Naive thymus-derived CD4-positive, alpha-beta T cell (primary cell): Measurements from ENCODE around the gene MOB1A. TPM values are rescaled to one million over a fixed set of nuclear protein-coding genes. Genes with fewer than 3 reads are reported as not detected.
A peak's percentile ranks its signal among the peaks of the same experiment; 100 is the strongest.

Experiments used
- ATAC-seq: fragments of 150-1000 bp; cut with Tn5 transposase; 2 replicates; pipeline ENCODE4 v1.10.0; 2021; ENCODE audit warnings: mild to moderate bottlenecking, moderate library complexity
- CTCF ChIA-PET: fragments of 350-600 bp; sonication (Branson Sonifier 250); formaldehyde crosslinking; loops from one replicate; lab custom pipeline; 2021; ENCODE audit warnings: antibody characterized with exemption; lab: Charles Lee
- POLR2A ChIA-PET: fragments of 350-600 bp; sonication (Branson Sonifier 250); formaldehyde crosslinking; loops from one replicate; lab custom pipeline; 2021; ENCODE audit warnings: antibody characterized with exemption, inconsistent platforms; lab: Charles Lee
- DNase-seq, 9 donors: peaks; one replicate each; pipeline versions ENCODE4 v3.0.0 to v3.0.0-alpha.2; 2020 to 2022; ENCODE audit warnings: mixed read lengths in 1 of 9
- H3K27ac ChIP-seq: one replicate; pipeline ENCODE4 v1.7.0; 2013; ENCODE audit warnings: mild to moderate bottlenecking, low read depth, low read length, moderate library complexity
- H3K27me3 ChIP-seq, 2 donors: one replicate each; pipeline ENCODE4 v1.7.0; 2013; ENCODE audit warnings: low read length in 2 of 2, mild to moderate bottlenecking in 2 of 2, moderate library complexity in 2 of 2; ENCODE audit not compliant: control insufficient read depth in 2 of 2, insufficient read depth in 2 of 2
- H3K36me3 ChIP-seq, 3 experiments: 1 replicate in 2 of 3; 2 replicates in 1 of 3; pipeline ENCODE4 v1.7.0; 2013; ENCODE audit warnings: low read length in 3 of 3, mild to moderate bottlenecking in 3 of 3, moderate library complexity in 1 of 3; ENCODE audit not compliant: insufficient read depth in 3 of 3, control insufficient read depth in 2 of 3
- H3K4me1 ChIP-seq, 2 donors: one replicate each; pipeline ENCODE4 v1.7.0; 2013; ENCODE audit warnings: low read length in 2 of 2, mild to moderate bottlenecking in 2 of 2, moderate library complexity in 1 of 2; ENCODE audit not compliant: control insufficient read depth in 2 of 2, insufficient read depth in 2 of 2
- H3K4me3 ChIP-seq: 2 replicates; pipeline ENCODE4 v1.7.0; 2013; ENCODE audit warnings: mild to moderate bottlenecking, low read length
- H3K9me3 ChIP-seq, 3 experiments: 1 replicate in 2 of 3; 2 replicates in 1 of 3; pipeline ENCODE4 v1.7.0; 2013; ENCODE audit warnings: low read length in 3 of 3; ENCODE audit not compliant: control insufficient read depth in 2 of 3
- H3K27ac Mint-ChIP-seq, 9 donors: one replicate each; pipeline ENCODE4 v1.8.0; 2020 to 2022; ENCODE audit warnings: mixed read lengths in 9 of 9, mild to moderate bottlenecking in 8 of 9, moderate library complexity in 5 of 9, inconsistent platforms in 2 of 9
- H3K27me3 Mint-ChIP-seq, 5 donors: one replicate each; pipeline ENCODE4 v1.8.0; 2021 to 2022; ENCODE audit warnings: mixed read lengths in 5 of 5, mild to moderate bottlenecking in 1 of 5
- H3K36me3 Mint-ChIP-seq, 5 donors: one replicate each; pipeline ENCODE4 v1.8.0; 2020 to 2022; ENCODE audit warnings: mixed read lengths in 5 of 5, mild to moderate bottlenecking in 3 of 5, inconsistent platforms in 1 of 5
- H3K4me1 Mint-ChIP-seq, 7 donors: one replicate each; pipeline ENCODE4 v1.8.0; 2020 to 2022; ENCODE audit warnings: mixed read lengths in 7 of 7, mild to moderate bottlenecking in 3 of 7, inconsistent platforms in 1 of 7
- H3K4me3 Mint-ChIP-seq, 10 donors: one replicate each; pipeline ENCODE4 v1.8.0; 2020 to 2022; ENCODE audit warnings: mild to moderate bottlenecking in 10 of 10, mixed read lengths in 10 of 10, moderate library complexity in 6 of 10, inconsistent platforms in 2 of 10
- H3K9me3 Mint-ChIP-seq, 11 donors: one replicate each; pipeline ENCODE4 v1.8.0; 2020 to 2022; ENCODE audit warnings: mixed read lengths in 11 of 11, mild to moderate bottlenecking in 4 of 11, inconsistent platforms in 1 of 11, moderate library complexity in 1 of 11
- intact Hi-C, 2 donors: fragments of 100-400 bp; cut with micrococcal nuclease; formaldehyde crosslinking; loops; one replicate each; pipeline ENCODE4 v1.15.1; 2023
- polyA plus RNA-seq, 2 donors: library from polyadenylated mRNA; unstranded; fragments of 300-500 nt; fragmentation: Illumina TruSeq; gene quantifications; one replicate each; pipeline ENCODE4 v1.2.3, GENCODE V29; 2021
- total RNA-seq, 6 experiments: library from RNA in 5 of 6; stranded (reverse) in 5 of 6; gene quantifications; 1 replicate in 5 of 6; 2 replicates in 1 of 6; pipeline ENCODE4 v1.2.3 and lab custom pipeline; 2021 to 2026

Gene MOB1A
- total and polyA plus RNA-seq, 7 experiments from 2014 or later, result 106 to 185 (median 120) TPM

- Histone ChIP-seq H3K27me3 (no peaks in the 10 kb centered on the region), H3K27ac (peak overlapping the region; percentile 3), H3K4me3 (no peak overlapping the region), H3K4me1 (peaks cover 14 to 15% of the 10 kb centered on the region in 2 donors), H3K36me3 (peaks cover 4 to 20% (median 4%) of the 10 kb centered on the region in 3 experiments), H3K9me3 (no peaks in the 10 kb centered on the region)
- Mint-ChIP-seq H3K27ac (peak overlapping the region in 8 of 9 donors; percentile 7 to 78 (median 62)), H3K27me3 (no peaks in the 10 kb centered on the region), H3K36me3 (peaks cover 0 to 8% (median 0%) of the 10 kb centered on the region in 5 donors), H3K9me3 (no peaks in the 10 kb centered on the region), H3K4me1 (peaks cover 0 to 24% (median 0%) of the 10 kb centered on the region in 7 donors), H3K4me3 (peak overlapping the region in 5 of 10 donors; percentile 10 to 26 (median 13))
- no peak for ATAC-seq
- ChIA-PET CTCF (interaction anchor here (0.6 to 1.7 kb wide), 4 partner anchors 241 to 460 kb away, joined by 3 to 7 read pairs (median 5); no protein-coding TSS in a partner anchor), POLR2A (interaction anchor here (1.0 to 5.9 kb wide), 2 partner anchors 29 kb away, joined by 4 to 24 read pairs; partner anchors contain the start of gene MOB1A)
- intact Hi-C loops, result loop anchor here in 1 of 2 donors (2.0 to 10.0 kb wide), 4 partner anchors 29 to 325 kb away; partner anchors contain the start of genes MOB1A, MTHFD2, STAMBP and TET3
- no peak for DNase-seq
Observed at GRCh38 chr2:74149570-74150319, 28.9 kb downstream of the MOB1A start.

- Histone ChIP-seq H3K36me3 (peaks cover 4 to 21% (median 4%) of the 10 kb centered on the region in 3 experiments), H3K4me3 (no peak overlapping the region), H3K27ac (peak overlapping the region; percentile 3), H3K27me3 (no peaks in the 10 kb centered on the region), H3K4me1 (peaks cover 14 to 15% of the 10 kb centered on the region in 2 donors), H3K9me3 (no peaks in the 10 kb centered on the region)
- ATAC-seq, result no peak
- Mint-ChIP-seq H3K36me3 (peaks cover 0 to 6% (median 0%) of the 10 kb centered on the region in 5 donors), H3K9me3 (no peaks in the 10 kb centered on the region), H3K4me3 (peak overlapping the region in 1 of 10 donors; percentile 13), H3K27me3 (no peaks in the 10 kb centered on the region), H3K27ac (peak overlapping the region in 5 of 9 donors; percentile 7 to 67 (median 47)), H3K4me1 (peaks cover 0 to 24% (median 0%) of the 10 kb centered on the region in 7 donors)
- POLR2A ChIA-PET, result interaction anchor here (0.6 to 5.9 kb wide), 2 partner anchors 29 to 411 kb away, joined by 3 to 24 read pairs; partner anchors contain the start of gene MOB1A
- intact Hi-C loops, result loop anchor here in 1 of 2 donors (2.0 to 10.0 kb wide), 4 partner anchors 30 to 324 kb away; partner anchors contain the start of genes MOB1A, MTHFD2, STAMBP and TET3
- CTCF ChIA-PET, result interaction anchor here (0.7 to 2.3 kb wide), 3 partner anchors 7 to 321 kb away, joined by 3 to 13 read pairs (median 5); partner anchors contain the start of gene STAMBP
- DNase-seq, result no peak
Observed at GRCh38 chr2:74149247-74149525, 29.5 kb downstream of the MOB1A start.

- peaks cover 14 to 15% of the 10 kb centered on the region in 2 donors for H3K4me1 ChIP-seq
- ChIA-PET CTCF (interaction anchor here (0.6 to 2.3 kb wide), 10 partner anchors 8 to 328 kb away, joined by 3 to 13 read pairs (median 5); partner anchors contain the start of gene STAMBP), POLR2A (interaction anchor here (0.6 to 5.9 kb wide), 5 partner anchors 23 to 411 kb away, joined by 3 to 24 read pairs (median 3); partner anchors contain the start of genes HTRA2 and MOB1A)
- H3K4me3 ChIP-seq, result peak overlapping the region; percentile 72
- no peaks in the 10 kb centered on the region for H3K9me3 ChIP-seq
- H3K27ac ChIP-seq, result peak overlapping the region; percentile 72
- intact Hi-C loops, result loop anchor here in 1 of 2 donors (2.0 to 10.0 kb wide), 4 partner anchors 30 to 324 kb away; partner anchors contain the start of genes MOB1A, MTHFD2, STAMBP and TET3
- Mint-ChIP-seq H3K4me3 (no peak overlapping the region), H3K9me3 (no peaks in the 10 kb centered on the region), H3K36me3 (peaks cover 0 to 6% (median 0%) of the 10 kb centered on the region in 5 donors), H3K4me1 (peaks cover 0 to 23% (median 0%) of the 10 kb centered on the region in 7 donors), H3K27me3 (no peaks in the 10 kb centered on the region), H3K27ac (no peak overlapping the region)
- peaks cover 4 to 18% (median 4%) of the 10 kb centered on the region in 3 experiments for H3K36me3 ChIP-seq
- ATAC-seq, result no peak
- H3K27me3 ChIP-seq, result no peaks in the 10 kb centered on the region
- DNase-seq, result no peak
Observed at GRCh38 chr2:74148457-74149246, 30.0 kb downstream of the MOB1A start.

GRCh38 chr2:74147727-74148456 lies 30.8 kb downstream of the MOB1A start, which contains the start of gene BOLA3:
TSS of gene BOLA3 (minus strand) at chr2:74147912. CDS start at chr2:74147874, 38 bp downstream.
- no peaks in the 10 kb centered on the region for H3K27me3 ChIP-seq
- peak within 1 kb of the TSS; percentile 72 for H3K4me3 ChIP-seq
- intact Hi-C loops, result loop anchor here (1.0 to 10.0 kb wide), 14 partner anchors 28 to 411 kb away; partner anchors contain the start of genes DGUOK (in 2 of the 2), MOB1A (in 2 of the 2), MTHFD2 (in 2 of the 2) and STAMBP (in 2 of the 2)
- peak; percentile 95 for ATAC-seq
- peak; percentile 55 to 93 (median 70) for DNase-seq
- Mint-ChIP-seq H3K27ac (no peak within 1 kb of the TSS), H3K4me1 (peaks cover 0 to 15% (median 0%) of the 10 kb centered on the region in 7 donors), H3K36me3 (peaks cover 0 to 3% (median 0%) of the 10 kb centered on the region in 5 donors), H3K4me3 (no peak within 1 kb of the TSS), H3K27me3 (no peaks in the 10 kb centered on the region), H3K9me3 (no peaks in the 10 kb centered on the region)
- ChIA-PET POLR2A (interaction anchor here (0.8 to 5.9 kb wide), 7 partner anchors 13 to 382 kb away, joined by 3 to 24 read pairs (median 4); partner anchors contain the start of genes HTRA2, MOB1A and MTHFD2), CTCF (interaction anchor here (0.6 to 2.3 kb wide), 13 partner anchors 8 to 327 kb away, joined by 3 to 13 read pairs (median 5); partner anchors contain the start of gene STAMBP)
- no peaks in the 10 kb centered on the region for H3K9me3 ChIP-seq
- peaks cover 14 to 15% of the 10 kb centered on the region in 2 donors for H3K4me1 ChIP-seq
- peaks cover 0 to 12% (median 3%) of the 10 kb centered on the region in 3 experiments for H3K36me3 ChIP-seq
- peak within 1 kb of the TSS; percentile 72 for H3K27ac ChIP-seq

GRCh38 chr2:74146929-74147726 lies 31.6 kb downstream of the MOB1A start:
- no peak overlapping the region for H3K27ac Mint-ChIP-seq
- peak; percentile 42 for ATAC-seq
- Histone ChIP-seq H3K36me3 (peaks cover 0 to 16% (median 0%) of the 10 kb centered on the region in 3 experiments), H3K9me3 (no peaks in the 10 kb centered on the region), H3K27ac (peak overlapping the region; percentile 72), H3K27me3 (no peaks in the 10 kb centered on the region), H3K4me1 (peaks cover 14 to 15% of the 10 kb centered on the region in 2 donors), H3K4me3 (peak overlapping the region; percentile 72)
- H3K27me3 Mint-ChIP-seq, result no peaks in the 10 kb centered on the region
- peak in 2 of 9 donors; percentile 15 to 24 for DNase-seq
- no peaks in the 10 kb centered on the region for H3K9me3 Mint-ChIP-seq
- peaks cover 4 to 6% (median 4%) of the 10 kb centered on the region in 5 donors for H3K36me3 Mint-ChIP-seq
- CTCF ChIA-PET, result interaction anchor here (0.6 to 2.3 kb wide), 13 partner anchors 8 to 323 kb away, joined by 3 to 13 read pairs (median 4); partner anchors contain the start of gene MOB1A
- intact Hi-C loops, result loop anchor here (1.0 to 10.0 kb wide), 12 partner anchors 27 to 410 kb away; partner anchors contain the start of genes DGUOK (in 2 of the 2), STAMBP (in 2 of the 2), MOB1A (in 1 of the 2) and MTHFD2 (in 1 of the 2)
- POLR2A ChIA-PET, result interaction anchor here (0.5 to 5.9 kb wide), 10 partner anchors 13 to 937 kb away, joined by 3 to 24 read pairs (median 3); partner anchors contain the start of genes HTRA2, MOB1A and MTHFD2
- peaks cover 0 to 18% (median 5%) of the 10 kb centered on the region in 7 donors for H3K4me1 Mint-ChIP-seq
- H3K4me3 Mint-ChIP-seq, result no peak overlapping the region
